Lower lobe of right lung (tissue), 2 donors: ENCODE measurements around the gene TUBB2B. TPM values are rescaled to one million over a fixed set of nuclear protein-coding genes. Genes with fewer than 3 reads are reported as not detected.

Experiments
- ATAC-seq, 2 donors: fragments of 200-7000 bp; cut with Tn5 transposase; one replicate each; pipeline ENCODE4 v1.9.1; 2020 to 2022; ENCODE audit warnings: mild to moderate bottlenecking in 2 of 2, moderate library complexity in 2 of 2
- DNase-seq: peaks from one replicate; pipeline ENCODE4 v3.0.0-alpha.2; 2020
- H3K27ac ChIP-seq: fragments of 200-600 bp; one replicate; pipeline ENCODE4 v1.8.0; 2022
- H3K27me3 ChIP-seq: fragments of 200-600 bp; one replicate; pipeline ENCODE4 v1.8.0; 2022; ENCODE audit warnings: low read depth
- H3K36me3 ChIP-seq: fragments of 200-600 bp; one replicate; pipeline ENCODE4 v1.8.0; 2022; ENCODE audit warnings: mild to moderate bottlenecking
- H3K4me1 ChIP-seq: fragments of 200-600 bp; one replicate; pipeline ENCODE4 v1.8.0; 2022
- H3K4me3 ChIP-seq: fragments of 200-600 bp; one replicate; pipeline ENCODE4 v1.8.0; 2022; ENCODE audit warnings: mild to moderate bottlenecking
- H3K9me3 ChIP-seq: fragments of 200-600 bp; one replicate; pipeline ENCODE4 v1.8.0; 2022
- CTCF ChIP-seq: fragments of 200-600 bp; IDR thresholded peaks from one replicate; pipeline ENCODE4 v1.8.0; 2022; ENCODE audit warnings: antibody characterized with exemption, mild to moderate bottlenecking
- intact Hi-C: fragments of 100-400 bp; cut with DNase I; formaldehyde crosslinking; loops from one replicate; pipeline ENCODE4 v1.11.0; 2022
- total RNA-seq: library from RNA; stranded (reverse); fragmentation: NEBNext Ultra II Directional; extraction: Animal tissue kit (Norgen Biotek cat#: 25700); gene quantifications from one replicate; pipeline ENCODE4 v1.2.1, GENCODE V29; 2021
- donor health status: DM: no; HTN: yes; CAD: no; lungs with severe emphysema.

Gene TUBB2B
- total RNA-seq, 1 donor from 2014 or later = 0.59 TPM

GRCh38 chr6:3237761-3238662, 10.6 kb upstream of the TUBB2B start:
- Histone ChIP-seq H3K9me3 (no peaks in the 10 kb centered on the region), H3K36me3 (no peaks in the 10 kb centered on the region), H3K4me1 (no peaks in the 10 kb centered on the region), H3K27ac (no peak overlapping the region), H3K4me3 (no peak overlapping the region), H3K27me3 (peaks cover 36% of the 10 kb centered on the region)
- ATAC-seq (peak in 1 of 2 donors; percentile 13), DNase-seq (no peak)
- intact Hi-C loops = no loop called here
- no peak for TF ChIP-seq CTCF

- intact Hi-C loops = no loop called here
- no peak for ATAC-seq
- DNase-seq = no peak
- no peaks in the 10 kb centered on the region for H3K36me3 ChIP-seq
- peaks cover 56% of the 10 kb centered on the region for H3K27me3 ChIP-seq
- H3K4me1 ChIP-seq = peaks cover 13% of the 10 kb centered on the region
- H3K4me3 ChIP-seq = no peak overlapping the region
- no peak overlapping the region for H3K27ac ChIP-seq
- no peaks in the 10 kb centered on the region for H3K9me3 ChIP-seq
- no peak for TF ChIP-seq CTCF
These were observed 8.6 kb upstream of the TUBB2B start for GRCh38 chr6:3236005-3236404.

GRCh38 chr6:3235486-3235885, 8.0 kb upstream of the TUBB2B start:
- Histone ChIP-seq H3K27ac (no peak overlapping the region), H3K27me3 (peaks cover 60% of the 10 kb centered on the region), H3K4me1 (peaks cover 17% of the 10 kb centered on the region), H3K4me3 (no peak overlapping the region), H3K36me3 (no peaks in the 10 kb centered on the region), H3K9me3 (no peaks in the 10 kb centered on the region)
- no peak for TF ChIP-seq CTCF
- ATAC-seq (no peak), DNase-seq (no peak)
- intact Hi-C loops = no loop called here

- Histone ChIP-seq H3K9me3 (no peaks in the 10 kb centered on the region), H3K27ac (no peak overlapping the region), H3K4me3 (no peak overlapping the region), H3K36me3 (no peaks in the 10 kb centered on the region), H3K27me3 (peaks cover 72% of the 10 kb centered on the region), H3K4me1 (peaks cover 31% of the 10 kb centered on the region)
- no peak for TF ChIP-seq CTCF
- intact Hi-C loops = no loop called here
- ATAC-seq (no peak), DNase-seq (no peak)
These were observed 6.5 kb upstream of the TUBB2B start for GRCh38 chr6:3233904-3234303.

GRCh38 chr6:3233321-3233720, 5.9 kb upstream of the TUBB2B start:
- Histone ChIP-seq H3K9me3 (no peaks in the 10 kb centered on the region), H3K27me3 (peaks cover 78% of the 10 kb centered on the region), H3K4me3 (no peak overlapping the region), H3K27ac (no peak overlapping the region), H3K4me1 (peaks cover 37% of the 10 kb centered on the region), H3K36me3 (no peaks in the 10 kb centered on the region)
- no peak for TF ChIP-seq CTCF
- intact Hi-C loops = no loop called here
- DNase-seq = no peak
- ATAC-seq = no peak
